Neutrophil (primary cell): ENCODE measurements around the gene MPHOSPH9.

Source experiments
- H3K27ac ChIP-seq: fragments of 200-600 bp; sonication (generic); 2 replicates; pipeline ENCODE4 v1.5.1; 2016; ENCODE audit warnings: mild to moderate bottlenecking, moderate library complexity
- H3K27me3 ChIP-seq: fragments of 200-600 bp; sonication (generic); 2 replicates; pipeline ENCODE4 v1.6.0; 2016; ENCODE audit warnings: mild to moderate bottlenecking
- H3K36me3 ChIP-seq: fragments of 200-600 bp; sonication (generic); 2 replicates; pipeline ENCODE4 v1.5.1; 2017
- H3K4me1 ChIP-seq, 2 experiments: fragments of 200-600 bp in 1 of 2; sonication (generic) in 1 of 2; 1 replicate in 1 of 2; 2 replicates in 1 of 2; pipeline versions ENCODE4 v1.5.1 to v1.6.1; 2013 to 2016; ENCODE audit warnings: low read depth in 1 of 2, low read length in 1 of 2, mild to moderate bottlenecking in 1 of 2, moderate library complexity in 1 of 2; ENCODE audit not compliant: control insufficient read depth in 1 of 2, insufficient read depth in 1 of 2
- H3K4me3 ChIP-seq, 2 experiments: fragments of 200-600 bp in 1 of 2; sonication (generic) in 1 of 2; 1 replicate in 1 of 2; 2 replicates in 1 of 2; pipeline ENCODE4 v1.5.1; 2013 to 2016; ENCODE audit warnings: low read depth in 1 of 2, low read length in 1 of 2, mild to moderate bottlenecking in 1 of 2, moderate library complexity in 1 of 2
- H3K9me3 ChIP-seq: fragments of 200-600 bp; sonication (generic); 2 replicates; pipeline ENCODE4 v1.5.1; 2016
- CTCF ChIP-seq: fragments of 200-600 bp; sonication (generic); IDR thresholded peaks from 2 replicates; pipeline ENCODE4 v1.5.1; 2016; ENCODE audit warnings: antibody characterized with exemption

Gene MPHOSPH9

DNA sequence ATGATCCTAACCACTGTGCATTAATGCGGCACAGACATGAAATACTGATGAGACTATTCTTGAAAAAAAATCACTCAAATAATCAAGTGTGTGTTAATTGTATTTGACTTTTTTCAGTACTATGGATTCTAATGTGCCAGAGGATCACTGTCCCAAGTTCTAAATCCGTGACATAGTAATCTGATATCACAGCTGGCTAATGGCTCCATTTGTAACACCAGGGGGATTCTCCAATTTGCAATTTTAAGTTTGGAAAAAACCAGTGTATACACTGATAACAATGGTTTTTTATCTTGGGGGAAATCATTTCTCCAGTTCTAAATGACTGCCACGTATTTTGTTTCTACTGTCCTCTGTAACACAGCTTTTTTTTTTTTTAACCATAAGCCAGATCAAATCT lies 33.0 kb downstream of the MPHOSPH9 start:
- no peak for TF ChIP-seq CTCF
- H3K27me3 ChIP-seq, result no peaks in the 10 kb centered on the region
- no peak overlapping the region for H3K27ac ChIP-seq
- peaks cover 0 to 2% of the 10 kb centered on the region in 2 experiments for H3K4me1 ChIP-seq
- H3K4me3 ChIP-seq, result no peak overlapping the region
- H3K9me3 ChIP-seq, result no peaks in the 10 kb centered on the region
- H3K36me3 ChIP-seq, result peaks cover 23% of the 10 kb centered on the region

DNA sequence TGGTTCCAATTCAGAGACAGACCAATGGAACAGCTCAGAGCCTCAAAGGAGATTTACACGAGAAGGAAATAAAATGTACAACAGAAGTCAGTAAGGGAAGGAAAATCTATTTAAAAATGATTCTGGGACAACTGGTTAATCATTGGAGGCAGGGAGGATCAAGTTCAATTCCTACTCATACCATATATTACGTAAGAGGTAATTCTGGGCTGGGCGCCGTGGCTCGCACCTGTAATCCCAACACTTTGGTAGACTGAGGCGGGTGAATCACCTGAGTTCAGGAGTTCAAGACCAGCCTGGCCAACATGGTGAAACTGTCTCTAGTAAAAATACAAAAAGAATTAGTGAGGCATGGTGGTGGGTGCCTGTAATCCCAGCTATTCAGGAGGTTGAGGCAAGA lies 45.3 kb downstream of the MPHOSPH9 start:
- H3K4me1 ChIP-seq, result no peaks in the 10 kb centered on the region
- no peak for TF ChIP-seq CTCF
- peaks cover 50% of the 10 kb centered on the region for H3K36me3 ChIP-seq
- H3K27me3 ChIP-seq, result no peaks in the 10 kb centered on the region
- no peak overlapping the region for H3K27ac ChIP-seq
- no peak overlapping the region for H3K4me3 ChIP-seq
- H3K9me3 ChIP-seq, result no peaks in the 10 kb centered on the region

DNA sequence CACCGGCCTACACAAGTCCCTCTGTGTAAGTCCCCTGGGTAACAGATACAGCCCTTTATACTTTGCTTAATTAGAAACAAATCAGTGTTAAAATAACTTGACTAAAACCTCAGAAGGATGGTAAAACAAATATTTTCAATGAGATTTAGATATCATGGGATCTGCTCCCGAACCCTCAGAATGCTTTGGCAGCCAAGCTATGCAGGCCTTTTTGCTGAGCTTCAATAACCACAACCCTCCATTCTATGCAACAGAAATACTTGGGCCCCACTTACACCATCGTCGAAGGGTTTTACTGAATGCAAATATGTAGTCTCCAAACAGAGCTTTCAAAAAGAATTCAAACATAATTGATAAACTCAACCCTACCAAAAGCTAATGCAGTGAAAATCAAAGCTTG lies 52.8 kb downstream of the MPHOSPH9 start:
- no peak for TF ChIP-seq CTCF
- Histone ChIP-seq H3K4me3 (no peak overlapping the region), H3K36me3 (peaks cover 65% of the 10 kb centered on the region), H3K27ac (no peak overlapping the region), H3K27me3 (no peaks in the 10 kb centered on the region), H3K9me3 (no peaks in the 10 kb centered on the region), H3K4me1 (no peaks in the 10 kb centered on the region)

DNA sequence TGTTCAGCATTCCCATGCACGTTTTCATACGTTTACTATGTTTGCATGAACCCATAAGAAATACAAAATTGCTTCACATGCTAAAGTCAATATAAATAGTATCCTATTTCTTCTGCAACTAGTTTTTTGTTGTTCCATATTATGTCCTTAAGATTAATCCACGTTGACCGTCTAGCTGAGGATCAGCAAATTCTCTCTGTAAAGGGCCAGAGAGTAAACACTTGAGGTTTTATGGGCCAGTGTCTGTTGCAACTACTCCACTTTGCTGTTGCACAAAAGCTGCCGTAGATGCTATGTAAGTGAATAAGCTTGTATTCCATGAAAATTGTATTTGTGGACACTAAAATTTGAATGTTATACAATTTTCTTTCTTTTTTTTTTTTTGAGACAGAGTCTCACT lies 61.0 kb downstream of the MPHOSPH9 start:
- no peaks in the 10 kb centered on the region for H3K4me1 ChIP-seq
- no peak for TF ChIP-seq CTCF
- H3K27me3 ChIP-seq, result no peaks in the 10 kb centered on the region
- H3K4me3 ChIP-seq, result no peak overlapping the region
- no peaks in the 10 kb centered on the region for H3K9me3 ChIP-seq
- peaks cover 41% of the 10 kb centered on the region for H3K36me3 ChIP-seq
- H3K27ac ChIP-seq, result no peak overlapping the region

DNA sequence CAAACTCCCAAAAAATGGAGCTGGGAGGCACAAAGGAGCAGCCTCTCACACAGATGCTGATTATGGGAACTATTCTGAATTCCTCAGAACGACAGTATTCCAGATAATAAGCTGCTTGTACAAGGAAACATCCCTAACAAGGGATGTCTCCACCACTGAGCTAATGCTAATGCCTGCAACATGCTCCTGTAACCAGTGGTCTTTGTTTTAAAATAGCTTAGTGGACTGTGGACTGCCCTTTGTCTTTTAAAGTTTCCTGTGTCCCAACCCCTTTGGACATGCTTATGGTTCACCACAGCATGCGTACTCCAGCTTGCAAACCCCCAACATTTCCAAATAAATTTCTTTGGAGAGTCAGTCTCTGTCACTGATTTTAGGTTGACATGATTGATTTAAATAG lies 65.6 kb downstream of the MPHOSPH9 start:
- Histone ChIP-seq H3K9me3 (no peaks in the 10 kb centered on the region), H3K36me3 (peaks cover 58% of the 10 kb centered on the region), H3K27ac (no peak overlapping the region), H3K4me3 (no peak overlapping the region), H3K27me3 (no peaks in the 10 kb centered on the region), H3K4me1 (no peaks in the 10 kb centered on the region)
- no peak for TF ChIP-seq CTCF

GRCh38 chr12:123165537-123165936 lies 67.4 kb downstream of the MPHOSPH9 start:
- Histone ChIP-seq H3K27me3 (no peaks in the 10 kb centered on the region), H3K9me3 (no peaks in the 10 kb centered on the region), H3K4me1 (no peaks in the 10 kb centered on the region), H3K27ac (no peak overlapping the region), H3K36me3 (peaks cover 59% of the 10 kb centered on the region), H3K4me3 (no peak overlapping the region)
- TF ChIP-seq CTCF, result no peak
